ENCODE results near the gene AKAP3.

DNA sequence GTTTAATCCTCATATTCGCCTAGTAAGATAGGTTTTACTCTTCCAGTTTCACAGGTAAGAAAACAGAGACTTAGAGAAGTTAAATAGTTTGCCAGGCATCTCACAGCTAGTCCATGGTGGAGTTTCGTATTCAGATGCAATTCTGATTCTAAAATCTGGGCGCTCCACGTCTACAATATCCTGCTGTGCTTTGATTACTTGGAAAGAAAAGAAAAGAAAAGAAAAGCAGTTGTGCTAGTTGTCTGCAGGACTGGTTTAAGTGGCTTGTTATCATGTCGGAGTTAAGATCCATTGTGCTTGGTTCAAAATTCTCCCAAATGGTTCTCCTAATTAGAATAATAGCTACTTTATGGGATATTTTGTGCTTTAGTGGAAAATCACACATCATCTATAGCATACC lies 18.6 kb downstream of the AKAP3 start:
- no peak for TF ChIP-seq POLR2A (IDR thresholded peaks at IDR 0.05)
- TF ChIP-seq, protein P1, sequence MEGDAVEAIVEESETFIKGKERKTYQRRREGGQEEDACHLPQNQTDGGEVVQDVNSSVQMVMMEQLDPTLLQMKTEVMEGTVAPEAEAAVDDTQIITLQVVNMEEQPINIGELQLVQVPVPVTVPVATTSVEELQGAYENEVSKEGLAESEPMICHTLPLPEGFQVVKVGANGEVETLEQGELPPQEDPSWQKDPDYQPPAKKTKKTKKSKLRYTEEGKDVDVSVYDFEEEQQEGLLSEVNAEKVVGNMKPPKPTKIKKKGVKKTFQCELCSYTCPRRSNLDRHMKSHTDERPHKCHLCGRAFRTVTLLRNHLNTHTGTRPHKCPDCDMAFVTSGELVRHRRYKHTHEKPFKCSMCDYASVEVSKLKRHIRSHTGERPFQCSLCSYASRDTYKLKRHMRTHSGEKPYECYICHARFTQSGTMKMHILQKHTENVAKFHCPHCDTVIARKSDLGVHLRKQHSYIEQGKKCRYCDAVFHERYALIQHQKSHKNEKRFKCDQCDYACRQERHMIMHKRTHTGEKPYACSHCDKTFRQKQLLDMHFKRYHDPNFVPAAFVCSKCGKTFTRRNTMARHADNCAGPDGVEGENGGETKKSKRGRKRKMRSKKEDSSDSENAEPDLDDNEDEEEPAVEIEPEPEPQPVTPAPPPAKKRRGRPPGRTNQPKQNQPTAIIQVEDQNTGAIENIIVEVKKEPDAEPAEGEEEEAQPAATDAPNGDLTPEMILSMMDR (IDR thresholded peaks at IDR 0.05): no peak
